ENCODE measurements around the gene SRRM2.

The SRRM2 gene

GRCh38 chr16:2728034-2728433 lies 24.4 kb upstream of the SRRM2 start:
- no peak overlapping the region for H3K4me3 ChIP-seq (ENCODE audit: control insufficient read depth, low read depth, low read length)
- DNase-seq (ENCODE audit: low read depth), result no peak
- TF ChIP-seq CTCF (IDR thresholded peaks at IDR 0.05; ENCODE audit: control insufficient read depth, insufficient read depth, low read depth, low read length, missing control alignments), result no peak

- no peak for DNase-seq (ENCODE audit: low read depth)
- H3K4me3 ChIP-seq (ENCODE audit: control insufficient read depth, low read depth, low read length), result no peak overlapping the region
- TF ChIP-seq CTCF (IDR thresholded peaks at IDR 0.05; ENCODE audit: control insufficient read depth, insufficient read depth, low read depth, low read length, missing control alignments), result no peak
Observed at GRCh38 chr16:2734844-2735515, 17.5 kb upstream of the SRRM2 start.

GRCh38 chr16:2736476-2737237 lies 15.8 kb upstream of the SRRM2 start:
- DNase-seq (ENCODE audit: low read depth), result no peak
- TF ChIP-seq CTCF (IDR thresholded peaks at IDR 0.05; ENCODE audit: control insufficient read depth, insufficient read depth, low read depth, low read length, missing control alignments), result no peak

GRCh38 chr16:2737238-2737605 lies 15.2 kb upstream of the SRRM2 start:
- DNase-seq (ENCODE audit: low read depth), result no peak
- TF ChIP-seq CTCF (IDR thresholded peaks at IDR 0.05; ENCODE audit: control insufficient read depth, insufficient read depth, low read depth, low read length, missing control alignments), result no peak

More at GRCh38 chr16:2736476-2737237, 15.8 kb upstream of the SRRM2 start:
- no peak overlapping the region for H3K4me3 ChIP-seq (ENCODE audit: control insufficient read depth, low read depth, low read length)

GRCh38 chr16:2737895-2738418 lies 14.5 kb upstream of the SRRM2 start:
- no peak overlapping the region for H3K4me3 ChIP-seq (ENCODE audit: control insufficient read depth, low read depth, low read length)
- no peak for DNase-seq (ENCODE audit: low read depth)
- TF ChIP-seq CTCF (IDR thresholded peaks at IDR 0.05; ENCODE audit: control insufficient read depth, insufficient read depth, low read depth, low read length, missing control alignments), result no peak

More at GRCh38 chr16:2737238-2737605, 15.2 kb upstream of the SRRM2 start:
- no peak overlapping the region for H3K4me3 ChIP-seq (ENCODE audit: control insufficient read depth, low read depth, low read length)

GRCh38 chr16:2738615-2739014 lies 13.8 kb upstream of the SRRM2 start:
- no peak for DNase-seq (ENCODE audit: low read depth)
- H3K4me3 ChIP-seq (ENCODE audit: control insufficient read depth, low read depth, low read length), result no peak overlapping the region
- no peak for TF ChIP-seq CTCF (IDR thresholded peaks at IDR 0.05; ENCODE audit: control insufficient read depth, insufficient read depth, low read depth, low read length, missing control alignments)
